H9 (cell line): ENCODE results near the gene KIAA1671. TPM values are rescaled to one million over a fixed set of nuclear protein-coding genes. Genes with fewer than 3 reads are reported as not detected.

Experiments used
- DNase-seq: peaks from one replicate; pipeline ENCODE4 v3.0.0-alpha.2; 2017
- H2AFZ ChIP-seq: one replicate; pipeline ENCODE4 v1.6.1; 2013; ENCODE audit warnings: mild to moderate bottlenecking, low read length, control low read depth, moderate library complexity
- H2AK5ac ChIP-seq: 2 replicates; pipeline ENCODE4 v1.6.1; 2013; ENCODE audit warnings: low read length, control low read depth, mixed read lengths; ENCODE audit not compliant: insufficient read length
- H2BK120ac ChIP-seq: one replicate; pipeline ENCODE4 v1.6.1; 2013; ENCODE audit warnings: low read depth, mild to moderate bottlenecking, low read length, control low read depth, inconsistent platforms; ENCODE audit not compliant: poor library complexity, severe bottlenecking
- H2BK12ac ChIP-seq: 2 replicates; pipeline ENCODE4 v1.6.1; 2013; ENCODE audit warnings: low read length, control low read depth, mixed read lengths, low read depth; ENCODE audit not compliant: insufficient read length
- H2BK15ac ChIP-seq: 2 replicates; pipeline ENCODE4 v1.6.1; 2013; ENCODE audit warnings: low read depth, low read length, control low read depth
- H2BK20ac ChIP-seq: one replicate; pipeline ENCODE4 v1.6.1; 2013; ENCODE audit warnings: low read depth, mild to moderate bottlenecking, low read length, control low read depth, inconsistent platforms; ENCODE audit not compliant: poor library complexity, severe bottlenecking
- H2BK5ac ChIP-seq: 2 replicates; pipeline ENCODE4 v1.6.1; 2013; ENCODE audit warnings: low read length, control low read depth, mixed read lengths; ENCODE audit not compliant: insufficient read length
- H3K14ac ChIP-seq: 2 replicates; pipeline ENCODE4 v1.6.1; 2013; ENCODE audit warnings: low read length, control low read depth; ENCODE audit not compliant: insufficient read depth
- H3K18ac ChIP-seq: 2 replicates; pipeline ENCODE4 v1.6.1; 2013; ENCODE audit warnings: low read depth, mild to moderate bottlenecking, mixed read lengths, low read length, control low read depth; ENCODE audit not compliant: insufficient read length
- H3K23ac ChIP-seq: 2 replicates; pipeline ENCODE4 v1.6.1; 2013; ENCODE audit warnings: low read length, control low read depth, mixed read lengths, low read depth; ENCODE audit not compliant: insufficient read length
- H3K23me2 ChIP-seq: 2 replicates; pipeline ENCODE4 v1.6.1; 2013; ENCODE audit warnings: low read depth, mild to moderate bottlenecking, mixed read lengths, low read length, control low read depth; ENCODE audit not compliant: insufficient read length, poor library complexity, severe bottlenecking
- H3K27ac ChIP-seq: 2 replicates; pipeline ENCODE4 v1.5.1; 2013; ENCODE audit warnings: low read length, control low read depth, mixed read lengths, low read depth; ENCODE audit not compliant: insufficient read length
- H3K27me3 ChIP-seq: 2 replicates; pipeline ENCODE4 v1.6.1; 2013; ENCODE audit warnings: low read length, control low read depth, inconsistent platforms; ENCODE audit not compliant: insufficient read depth
- H3K4ac ChIP-seq: 2 replicates; pipeline ENCODE4 v1.6.1; 2013; ENCODE audit warnings: low read depth, mild to moderate bottlenecking, control low read depth, inconsistent platforms, low read length, moderate library complexity
- H3K4me1 ChIP-seq: 2 replicates; pipeline ENCODE4 v1.6.1; 2013; ENCODE audit warnings: low read length, control low read depth, inconsistent platforms; ENCODE audit not compliant: insufficient read depth
- H3K4me2 ChIP-seq: 2 replicates; pipeline ENCODE4 v1.6.1; 2013; ENCODE audit warnings: low read length, control low read depth, mixed read lengths; ENCODE audit not compliant: insufficient read length, insufficient read depth
- H3K56ac ChIP-seq: 2 replicates; pipeline ENCODE4 v1.6.1; 2013; ENCODE audit warnings: low read depth, mild to moderate bottlenecking, mixed read lengths, low read length, control low read depth; ENCODE audit not compliant: insufficient read length
- H3K79me1 ChIP-seq: 2 replicates; pipeline ENCODE4 v1.6.1; 2013; ENCODE audit warnings: low read depth, mild to moderate bottlenecking, moderate library complexity, low read length, control low read depth, inconsistent platforms; ENCODE audit not compliant: insufficient read depth, poor library complexity, severe bottlenecking
- H3K79me2 ChIP-seq: 2 replicates; pipeline ENCODE4 v1.6.1; 2013; ENCODE audit warnings: low read length, control low read depth, inconsistent platforms; ENCODE audit not compliant: insufficient read depth
- H3K9ac ChIP-seq: 2 replicates; pipeline ENCODE4 v1.6.1; 2013; ENCODE audit warnings: low read length, control low read depth, mixed read lengths; ENCODE audit not compliant: insufficient read length; ENCODE audit errors: extremely low read depth
- H3K9me3 ChIP-seq: one replicate; pipeline ENCODE4 v1.6.1; 2013; ENCODE audit warnings: low read depth, low read length, inconsistent platforms; ENCODE audit not compliant: control insufficient read depth
- H3T11ph ChIP-seq: one replicate; pipeline ENCODE4 v1.6.1; 2013; ENCODE audit warnings: mild to moderate bottlenecking, low read length, control low read depth, inconsistent platforms
- H4K20me1 ChIP-seq: one replicate; pipeline ENCODE4 v1.6.1; 2013; ENCODE audit not compliant: control insufficient read depth, insufficient read length, insufficient read depth
- H4K5ac ChIP-seq: 2 replicates; pipeline ENCODE4 v1.6.1; 2013; ENCODE audit warnings: low read depth, mild to moderate bottlenecking, mixed read lengths, low read length, control low read depth; ENCODE audit not compliant: insufficient read length
- H4K8ac ChIP-seq: replicated peaks from 2 replicates; pipeline ENCODE4 v1.6.1; 2013; ENCODE audit warnings: low read length, control low read depth, mixed read lengths, low read depth; ENCODE audit not compliant: insufficient read length
- H4K91ac ChIP-seq: 2 replicates; pipeline ENCODE4 v1.6.1; 2013; ENCODE audit warnings: low read depth, mild to moderate bottlenecking, moderate library complexity, mixed read lengths, low read length, control low read depth; ENCODE audit not compliant: insufficient read length
- H3K27ac Mint-ChIP-seq, 3 experiments: 2 replicates in 2 of 3; 3 replicates in 1 of 3; pipeline ENCODE4 v1.8.0; 2020 to 2021; ENCODE audit warnings: mixed read lengths in 3 of 3, mild to moderate bottlenecking in 1 of 3, moderate library complexity in 1 of 3
- H3K27me3 Mint-ChIP-seq: 2 replicates; pipeline ENCODE4 v1.8.0; 2021; ENCODE audit warnings: low read depth, mild to moderate bottlenecking, moderate library complexity, mixed read lengths
- H3K36me3 Mint-ChIP-seq, 3 experiments: 2 replicates in 2 of 3; 3 replicates in 1 of 3; pipeline ENCODE4 v1.8.0; 2020 to 2021; ENCODE audit warnings: low read depth in 3 of 3, mixed read lengths in 3 of 3; ENCODE audit not compliant: insufficient read depth in 1 of 3
- H3K4me1 Mint-ChIP-seq, 2 experiments: 2 replicates each; pipeline ENCODE4 v1.8.0; 2020; ENCODE audit warnings: mixed read lengths in 2 of 2
- H3K4me3 Mint-ChIP-seq, 2 experiments: 2 replicates in 1 of 2; 3 replicates in 1 of 2; pipeline ENCODE4 v1.8.0; 2020 to 2021; ENCODE audit warnings: mild to moderate bottlenecking in 2 of 2, mixed read lengths in 2 of 2, moderate library complexity in 1 of 2
- H3K9me3 Mint-ChIP-seq, 2 experiments: 2 replicates in 1 of 2; 3 replicates in 1 of 2; pipeline ENCODE4 v1.8.0; 2020; ENCODE audit warnings: mild to moderate bottlenecking in 2 of 2, mixed read lengths in 2 of 2, moderate library complexity in 1 of 2
- WGBS: extraction: QIAGEN DNeasy Blood & Tissue Kit; methylation state at CpG from one replicate; pipeline ENCODE4 v1.1.7; 2013; ENCODE audit warnings: missing lambda C conversion rate, low lambda C conversion rate, mixed read lengths; ENCODE audit not compliant: insufficient read length; ENCODE audit errors: extremely low coverage; 5-methylcytosine and 5-hydroxymethylcytosine counted together
- total RNA-seq: library from RNA; stranded (reverse); gene quantifications from 2 replicates; pipeline ENCODE4 v1.2.1, GENCODE V29; 2021
- TF ChIP-seq, protein P1 (sequence below): fragments of 200-600 bp; sonication (generic); conservative IDR thresholded peaks from 3 replicates; pipeline ENCODE4 v1.8.0; 2021; ENCODE audit warnings: antibody characterized with exemption, mild to moderate bottlenecking

KIAA1671 gene
- total RNA-seq, 1 experiment from 2014 or later: 22.6 TPM

DNA sequence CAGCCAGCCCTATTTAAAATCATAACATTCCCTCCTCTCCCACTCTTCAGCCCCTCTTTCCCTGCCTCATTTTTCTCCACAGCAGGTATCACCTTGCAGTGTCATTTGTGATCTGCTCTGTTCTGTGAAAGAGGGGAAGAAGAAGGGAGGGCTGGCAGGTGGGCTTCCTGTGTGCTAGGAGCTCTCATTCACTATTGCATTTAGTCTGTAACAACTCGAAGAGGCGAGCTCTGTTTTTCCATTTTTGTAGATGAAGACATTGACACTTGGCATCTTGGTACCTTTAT, 195.1 kb downstream of the KIAA1671 start:
- Histone ChIP-seq H3K79me2 (no peaks in the 10 kb centered on the region; the same call in 1 of the 2 replicates), H4K5ac (no peak overlapping the region), H4K20me1 (no peaks in the 10 kb centered on the region), H2BK20ac (no peak overlapping the region), H3K9me3 (no peaks in the 10 kb centered on the region), H2BK5ac (no peak overlapping the region), H3K14ac (no peak overlapping the region), H2AK5ac (no peak overlapping the region), H3K4me2 (no peak overlapping the region), H3K23me2 (peaks cover 2% of the 10 kb centered on the region), H3K9ac (no peak overlapping the region), H3K56ac (no peak overlapping the region), H3K18ac (no peak overlapping the region), H3K79me1 (no peaks in the 10 kb centered on the region), H3K4ac (no peak overlapping the region), H3K4me1 (peaks cover 5% of the 10 kb centered on the region; the same call in 1 of the 2 replicates), H3T11ph (no peak overlapping the region), H2BK12ac (no peak overlapping the region), H2AFZ (no peak overlapping the region), H2BK120ac (no peak overlapping the region), H4K8ac (no peak overlapping the region), H4K91ac (no peak overlapping the region), H2BK15ac (no peak overlapping the region), H3K27me3 (no peaks in the 10 kb centered on the region), H3K27ac (no peak overlapping the region), H3K23ac (no peak overlapping the region)
- Mint-ChIP-seq H3K27ac (peak overlapping the region in 1 of 3 experiments; percentile 40; a peak in 3 of 7 replicates), H3K4me1 (peaks cover 30 to 42% of the 10 kb centered on the region in 2 experiments), H3K9me3 (no peaks in the 10 kb centered on the region), H3K4me3 (peak overlapping the region in 1 of 2 experiments; percentile 18; a peak in 1 of 5 replicates), H3K36me3 (no peaks in the 10 kb centered on the region), H3K27me3 (no peaks in the 10 kb centered on the region)
- WGBS: no CpG with 5 or more reads among the region's 2 CpGs
- TF ChIP-seq, protein P1, sequence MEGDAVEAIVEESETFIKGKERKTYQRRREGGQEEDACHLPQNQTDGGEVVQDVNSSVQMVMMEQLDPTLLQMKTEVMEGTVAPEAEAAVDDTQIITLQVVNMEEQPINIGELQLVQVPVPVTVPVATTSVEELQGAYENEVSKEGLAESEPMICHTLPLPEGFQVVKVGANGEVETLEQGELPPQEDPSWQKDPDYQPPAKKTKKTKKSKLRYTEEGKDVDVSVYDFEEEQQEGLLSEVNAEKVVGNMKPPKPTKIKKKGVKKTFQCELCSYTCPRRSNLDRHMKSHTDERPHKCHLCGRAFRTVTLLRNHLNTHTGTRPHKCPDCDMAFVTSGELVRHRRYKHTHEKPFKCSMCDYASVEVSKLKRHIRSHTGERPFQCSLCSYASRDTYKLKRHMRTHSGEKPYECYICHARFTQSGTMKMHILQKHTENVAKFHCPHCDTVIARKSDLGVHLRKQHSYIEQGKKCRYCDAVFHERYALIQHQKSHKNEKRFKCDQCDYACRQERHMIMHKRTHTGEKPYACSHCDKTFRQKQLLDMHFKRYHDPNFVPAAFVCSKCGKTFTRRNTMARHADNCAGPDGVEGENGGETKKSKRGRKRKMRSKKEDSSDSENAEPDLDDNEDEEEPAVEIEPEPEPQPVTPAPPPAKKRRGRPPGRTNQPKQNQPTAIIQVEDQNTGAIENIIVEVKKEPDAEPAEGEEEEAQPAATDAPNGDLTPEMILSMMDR: no peak
- DNase-seq: no peak
